OCI-LY7 (cell line): ENCODE results near the gene LTB. TPM values are rescaled to one million over a fixed set of nuclear protein-coding genes. Genes with fewer than 3 reads are reported as not detected.

Experiments used
- BruUV-seq: library from RNA; stranded (reverse); fragments of 400-500 nt; replicated peaks from 2 replicates; lab custom pipeline; 2021; lab: Mats Ljungman, UMichigan
- CTCF ChIA-PET: fragments of 300-600 bp; sonication (Branson Sonifier 250); formaldehyde crosslinking; loops from one replicate; lab custom pipeline; 2022; ENCODE audit warnings: antibody characterized with exemption; ENCODE audit not compliant: unreplicated experiment; lab: Charles Lee
- POLR2A ChIA-PET: fragments of 300-600 bp; sonication (Branson Sonifier 250); formaldehyde crosslinking; loops from one replicate; lab custom pipeline; 2022; ENCODE audit warnings: antibody characterized with exemption; lab: Charles Lee
- DNase-seq: peaks from one replicate; pipeline ENCODE4 v3.0.0-alpha.2; 2015; ENCODE audit warnings: low spot score
- H2AFZ ChIP-seq: fragments of 200-600 bp; sonication (generic), shearing (Covaris generic); 2 replicates; pipeline ENCODE4 v1.6.1; 2014; ENCODE audit warnings: mild to moderate bottlenecking, antibody characterized with exemption, low read length, moderate library complexity
- H3K27ac ChIP-seq: fragments of 200-600 bp; sonication (generic); 2 replicates; pipeline ENCODE4 v1.5.1; 2014; ENCODE audit warnings: mixed run types, low read depth, mild to moderate bottlenecking, moderate library complexity, low read length, inconsistent platforms; ENCODE audit not compliant: poor library complexity, severe bottlenecking
- H3K36me3 ChIP-seq: fragments of 200-600 bp; sonication (generic); 2 replicates; pipeline ENCODE4 v1.6.1; 2014; ENCODE audit warnings: mild to moderate bottlenecking, antibody characterized with exemption, low read length, moderate library complexity, mixed read lengths; ENCODE audit not compliant: insufficient read depth
- H3K4me1 ChIP-seq: fragments of 200-600 bp; sonication (generic); 2 replicates; pipeline ENCODE4 v1.5.1; 2014; ENCODE audit warnings: mild to moderate bottlenecking, low read length; ENCODE audit not compliant: insufficient read depth, poor library complexity, severe bottlenecking
- H3K4me2 ChIP-seq: fragments of 200-600 bp; sonication (generic); 2 replicates; pipeline ENCODE4 v1.6.1; 2014; ENCODE audit warnings: mild to moderate bottlenecking, low read length
- H3K4me3 ChIP-seq: fragments of 200-600 bp; sonication (generic); 2 replicates; pipeline ENCODE4 v1.5.1; 2014; ENCODE audit warnings: mild to moderate bottlenecking, low read depth, low read length; ENCODE audit not compliant: poor library complexity, severe bottlenecking
- H3K79me2 ChIP-seq: fragments of 200-600 bp; sonication (generic); 2 replicates; pipeline ENCODE4 v1.6.1; 2016; ENCODE audit warnings: low read depth, mild to moderate bottlenecking, low read length, moderate library complexity, mixed read lengths; ENCODE audit not compliant: insufficient read depth
- H3K9me2 ChIP-seq: fragments of 200-600 bp; sonication (generic); 2 replicates; pipeline ENCODE4 v1.6.1; 2016; ENCODE audit warnings: mild to moderate bottlenecking, low read length, mixed read lengths; ENCODE audit not compliant: insufficient read depth
- H3K9me3 ChIP-seq: fragments of 200-600 bp; sonication (generic); 2 replicates; pipeline ENCODE4 v1.6.1; 2014; ENCODE audit warnings: mild to moderate bottlenecking, mixed run types, low read length, mixed read lengths
- H4K20me1 ChIP-seq: fragments of 200-600 bp; sonication (generic); 2 replicates; pipeline ENCODE4 v1.6.1; 2014; ENCODE audit warnings: mild to moderate bottlenecking, antibody characterized with exemption, low read length, moderate library complexity, mixed read lengths; ENCODE audit not compliant: insufficient read depth
- CTCF ChIP-seq: fragments of 200-600 bp; sonication (generic); conservative IDR thresholded peaks from 2 replicates; pipeline ENCODE4 v1.5.1; 2014; ENCODE audit warnings: mild to moderate bottlenecking, antibody characterized with exemption, low read length, moderate library complexity, mixed read lengths
- EZH2phosphoT487 ChIP-seq: fragments of 200-600 bp; sonication (generic); IDR thresholded peaks from 2 replicates; pipeline ENCODE4 v1.6.1; 2018; ENCODE audit warnings: low read depth, borderline replicate concordance, mild to moderate bottlenecking, mixed run types, antibody characterized with exemption, low read length, moderate library complexity, mixed read lengths
- intact Hi-C: fragments of 100-400 bp; cut with micrococcal nuclease; formaldehyde crosslinking; loops from one replicate; pipeline ENCODE4 v1.10.0; 2022; ENCODE audit not compliant: unreplicated experiment
- total RNA-seq, 2 experiments: library from RNA; depleted of rRNA in 1 of 2; stranded (reverse); fragments of >200 nt in 1 of 2; shearing (Covaris generic) in 1 of 2; gene quantifications; 2 replicates each; pipeline ENCODE4 v1.2.3, GENCODE V29; 2014 to 2022

Gene LTB
- total RNA-seq, 2 experiments from 2014 or later = 36.5 to 36.9 TPM

- H3K27ac ChIP-seq = no peak overlapping the region
- no peak for DNase-seq
- H3K4me3 ChIP-seq = no peak overlapping the region
- peaks cover 99% of the 10 kb centered on the region for H3K36me3 ChIP-seq
- intact Hi-C loops = no loop called here
- ChIA-PET POLR2A (no interaction called here), CTCF (no interaction called here)
- no TSS peak for BruUV-seq
- no peaks in the 10 kb centered on the region for H3K9me3 ChIP-seq
- H3K4me2 ChIP-seq = no peak overlapping the region
- H3K4me1 ChIP-seq = peaks cover 22% of the 10 kb centered on the region
- H4K20me1 ChIP-seq = peaks cover 47% of the 10 kb centered on the region
- no peak overlapping the region for H2AFZ ChIP-seq
- TF ChIP-seq CTCF (no peak), EZH2phosphoT487 (no peak)
- H3K9me2 ChIP-seq = no peaks in the 10 kb centered on the region
- H3K79me2 ChIP-seq = peaks cover 65% of the 10 kb centered on the region
Measured at GRCh38 chr6:31535538-31536324, 46.5 kb downstream of the LTB start.

GRCh38 chr6:31534521-31535040 lies 47.6 kb downstream of the LTB start:
- Histone ChIP-seq H3K4me1 (peaks cover 15% of the 10 kb centered on the region), H3K79me2 (peaks cover 54% of the 10 kb centered on the region), H3K4me3 (no peak overlapping the region), H3K27ac (no peak overlapping the region), H3K9me3 (no peaks in the 10 kb centered on the region), H3K4me2 (no peak overlapping the region), H3K9me2 (no peaks in the 10 kb centered on the region), H4K20me1 (peaks cover 36% of the 10 kb centered on the region), H3K36me3 (peaks cover 99% of the 10 kb centered on the region), H2AFZ (no peak overlapping the region)
- POLR2A ChIA-PET = interaction anchor here (0.6 kb wide), 1 partner anchor 14 kb away, joined by 5 read pairs; no protein-coding TSS in a partner anchor
- no peak for DNase-seq
- intact Hi-C loops = no loop called here
- no peak for TF ChIP-seq EZH2phosphoT487
- no peak for TF ChIP-seq CTCF
- CTCF ChIA-PET = no interaction called here
- no TSS peak for BruUV-seq

GRCh38 chr6:31534011-31534410 lies 48.2 kb downstream of the LTB start:
- H3K9me3 ChIP-seq = no peaks in the 10 kb centered on the region
- TSS peak; percentile 48 for BruUV-seq
- intact Hi-C loops = no loop called here
- no peak overlapping the region for H3K4me2 ChIP-seq
- POLR2A ChIA-PET = interaction anchor here (0.6 kb wide), 1 partner anchor 13 kb away, joined by 5 read pairs; no protein-coding TSS in a partner anchor
- H2AFZ ChIP-seq = no peak overlapping the region
- no peak for DNase-seq
- peaks cover 30% of the 10 kb centered on the region for H4K20me1 ChIP-seq
- H3K9me2 ChIP-seq = no peaks in the 10 kb centered on the region
- TF ChIP-seq EZH2phosphoT487 (no peak), CTCF (no peak)
- H3K36me3 ChIP-seq = peaks cover 99% of the 10 kb centered on the region
- H3K27ac ChIP-seq = no peak overlapping the region
- peaks cover 9% of the 10 kb centered on the region for H3K4me1 ChIP-seq
- CTCF ChIA-PET = no interaction called here
- H3K4me3 ChIP-seq = no peak overlapping the region
- H3K79me2 ChIP-seq = peaks cover 48% of the 10 kb centered on the region
